A549 treated with AZD2906 at 1 μM for 4 hours (cell line): ENCODE data around the gene IER3IP1. TPM values are rescaled to one million over a fixed set of nuclear protein-coding genes. Genes with fewer than 3 reads are reported as not detected.

Experiments
- total RNA-seq: library from RNA; stranded (reverse); fragments of 200-300 nt; extraction: Qiagen RNA extraction; gene quantifications from 5 replicates; pipeline ENCODE4 v1.2.3, GENCODE V29; 2022

The IER3IP1 gene
- 16.3 to 33.6 TPM (median 18.2 TPM) in 5 replicates for total RNA-seq

GRCh38 chr18:47175898-47176575 lies at the start of gene IER3IP1:
Gene IER3IP1, minus strand, starts transcription at chr18:47176364. Its CDS starts 87 bp downstream, at chr18:47176277.

GRCh38 chr18:47150029-47150823 lies 25.9 kb downstream of the IER3IP1 start, which contains the start of gene HDHD2:
Gene HDHD2, minus strand, starts transcription at chr18:47150500. Its CDS starts 14,061 bp downstream, at chr18:47136439.

Other genes starting within 250 kb of the IER3IP1 start
- gene ELOA2, start 140.7 kb downstream of the IER3IP1 start, total RNA-seq, result not detected in 5 replicates
- gene HDHD2, start 25.9 kb downstream of the IER3IP1 start, total RNA-seq, result 7.9 to 10.4 TPM (median 8.7 TPM) in 5 replicates
- not detected in 5 replicates for gene SKOR2, start 75.3 kb upstream of the IER3IP1 start, total RNA-seq